HG02943 (cell line): ENCODE measurements around the gene PSME3.
A peak's percentile ranks its signal among the peaks of the same experiment; 100 is the strongest.

Experiments used
- ATAC-seq: cut with Tn5 transposase; IDR thresholded peaks from one replicate; pipeline ENCODE4 v1.9.1; 2021; ENCODE audit warnings: mild to moderate bottlenecking, low read depth, moderate library complexity; ENCODE audit not compliant: unreplicated experiment

PSME3 gene

DNA sequence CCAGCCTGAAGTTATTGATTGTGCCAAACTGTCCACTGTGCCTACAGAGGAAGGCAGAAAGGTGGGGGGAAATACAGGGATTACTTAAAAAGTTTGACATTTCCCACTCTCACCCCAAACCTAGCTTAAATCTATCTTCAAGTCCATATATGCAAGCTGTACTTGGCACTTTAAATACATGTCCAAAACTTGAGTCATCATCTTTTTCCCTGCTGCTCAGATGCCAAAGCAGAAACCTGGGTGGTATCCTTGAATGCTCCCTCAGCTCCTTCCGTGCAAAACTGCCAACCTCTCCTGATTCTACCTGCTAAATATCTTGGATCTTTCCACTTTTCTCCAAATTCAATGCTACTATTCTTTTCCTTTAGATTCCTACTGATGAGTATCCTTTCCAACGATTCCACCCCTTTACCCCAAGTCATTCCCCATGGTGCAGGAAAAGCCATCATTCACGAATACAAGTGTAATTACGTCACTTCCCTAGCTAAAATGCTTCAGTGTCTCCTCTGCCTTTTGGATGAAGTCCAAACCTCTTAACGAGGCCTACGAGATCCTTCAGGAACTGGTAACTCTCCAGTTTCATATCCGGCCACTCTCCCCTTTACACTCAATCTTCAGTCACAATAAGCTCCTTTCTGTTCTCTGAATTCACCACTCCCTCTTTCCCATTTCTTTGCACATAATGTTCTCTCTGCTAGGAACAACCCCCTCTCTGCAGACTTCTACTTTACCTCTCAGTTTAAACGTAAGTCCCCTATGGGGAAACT is 18.4 kb upstream of the PSME3 start:
- no peak for ATAC-seq

DNA sequence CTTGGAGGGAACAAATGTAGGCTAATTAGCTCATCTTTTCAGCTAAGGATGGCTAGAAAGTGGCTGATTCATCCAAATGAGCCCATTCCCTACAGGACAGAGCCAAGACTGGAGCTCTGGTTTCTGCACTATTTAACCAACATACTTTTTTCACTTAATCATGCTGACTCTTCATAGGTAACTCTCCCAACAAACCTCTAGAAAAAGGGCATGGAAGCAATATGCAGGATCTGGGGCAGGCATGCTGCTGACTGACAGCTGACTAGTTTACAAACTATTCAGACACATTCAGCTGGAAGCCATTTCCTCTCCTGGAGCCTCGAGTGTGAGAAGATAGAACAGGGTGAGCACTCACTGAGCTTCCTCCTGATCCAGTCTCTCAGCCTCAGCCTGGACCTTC is 15.3 kb upstream of the PSME3 start:
- ATAC-seq = no peak

DNA sequence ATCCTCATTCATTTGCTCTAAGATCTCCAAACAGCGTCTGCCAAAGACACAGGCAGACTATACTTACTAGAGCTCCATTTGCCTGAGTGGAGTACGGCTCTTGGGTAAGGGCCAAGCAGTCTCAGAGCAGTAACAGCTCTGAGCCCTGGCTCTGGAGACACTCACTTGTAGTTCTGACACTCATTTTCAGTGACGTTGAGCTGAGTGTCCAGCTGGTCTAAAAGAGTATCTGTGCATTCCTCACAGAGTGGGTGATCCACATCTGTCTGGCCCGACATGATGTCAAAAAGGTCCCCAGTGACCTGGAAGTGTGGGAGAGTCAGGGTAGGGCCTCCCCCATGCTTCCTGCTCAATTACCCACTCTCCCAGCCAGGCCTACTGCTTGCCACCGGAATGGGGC is 14.8 kb upstream of the PSME3 start:
- ATAC-seq = no peak

DNA sequence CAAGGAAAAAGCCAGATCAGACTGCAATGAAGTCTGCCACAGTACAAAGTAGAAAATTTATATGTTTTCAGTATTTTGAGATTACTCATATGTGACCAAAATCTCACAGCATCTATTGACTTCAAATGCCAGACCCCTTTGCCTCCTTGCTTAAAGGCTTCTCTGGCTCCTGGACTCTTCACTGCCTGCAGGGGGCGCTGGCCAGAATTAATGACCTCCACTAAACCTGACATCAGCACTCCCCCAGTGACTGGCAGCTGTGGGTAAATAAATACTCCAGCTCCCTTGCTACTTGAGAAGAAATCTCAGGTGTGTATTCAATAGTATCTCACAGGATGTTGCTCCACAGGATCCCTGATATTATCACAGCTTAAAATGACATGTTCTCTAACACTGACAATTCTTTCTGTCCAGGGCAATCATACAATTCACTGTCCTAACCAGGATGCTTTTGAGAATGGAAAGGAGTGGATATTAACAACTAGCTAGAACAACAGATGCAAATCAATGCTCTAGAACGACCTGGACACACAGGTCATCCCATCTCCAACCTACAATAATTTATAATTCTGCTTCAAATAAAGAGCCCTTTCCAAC is 13.2 kb upstream of the PSME3 start:
- ATAC-seq = no peak

DNA sequence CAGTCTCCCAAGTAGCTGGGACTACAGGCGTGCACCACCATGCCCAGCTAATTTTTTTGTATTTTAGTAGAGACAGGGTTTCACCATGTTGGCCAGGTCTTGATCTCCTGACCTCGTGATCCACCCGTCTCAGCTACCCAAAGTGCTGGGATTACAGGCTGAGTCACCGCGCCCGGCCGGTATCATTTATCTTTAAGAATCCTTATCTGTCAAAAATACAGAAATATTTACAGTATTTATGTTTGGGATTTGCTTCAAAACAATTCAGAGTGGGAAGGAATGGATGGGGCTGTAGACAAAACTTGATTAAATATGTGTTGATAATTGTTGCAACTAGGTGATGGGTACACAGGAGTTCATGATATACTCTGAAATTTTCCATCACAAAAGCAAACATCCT is 12.0 kb upstream of the PSME3 start:
- ATAC-seq = no peak

DNA sequence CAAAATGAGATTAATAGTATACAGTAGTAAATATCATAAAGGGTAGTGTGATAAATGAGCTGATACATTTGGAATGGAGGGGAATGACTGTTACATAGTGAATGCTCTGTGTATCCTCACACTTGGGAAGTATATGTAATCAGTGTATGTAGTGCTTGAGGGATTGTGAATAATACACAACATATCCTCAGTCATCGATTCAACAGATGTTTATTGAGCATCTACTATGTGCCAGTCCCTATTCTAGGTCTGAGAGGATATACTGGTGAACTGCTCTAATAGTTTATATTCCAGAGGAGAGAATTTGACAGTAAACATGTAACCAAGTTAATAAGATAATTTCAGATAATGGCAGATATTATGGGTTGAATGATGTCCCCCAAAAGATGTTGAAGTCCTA is 5.7 kb upstream of the PSME3 start:
- ATAC-seq = no peak

DNA sequence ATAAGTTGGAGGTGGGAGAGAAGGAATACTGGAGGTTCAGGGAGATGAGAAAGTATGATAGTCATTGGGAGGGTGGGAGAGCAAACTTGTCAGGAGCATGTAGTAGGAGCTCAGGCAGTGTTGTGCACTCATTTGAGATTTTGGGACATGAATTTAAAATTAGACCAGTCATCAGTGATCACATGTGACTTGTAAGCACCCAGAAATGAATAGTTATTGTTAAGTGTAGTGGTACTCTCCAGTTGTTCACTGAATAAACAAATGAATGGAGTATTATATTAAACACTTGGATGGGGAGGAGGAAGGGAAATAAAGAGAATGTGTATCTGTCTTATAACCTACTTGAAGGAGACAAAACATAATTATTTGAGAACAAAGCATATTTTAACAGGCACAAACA is 2.2 kb upstream of the PSME3 start:
- no peak for ATAC-seq

DNA sequence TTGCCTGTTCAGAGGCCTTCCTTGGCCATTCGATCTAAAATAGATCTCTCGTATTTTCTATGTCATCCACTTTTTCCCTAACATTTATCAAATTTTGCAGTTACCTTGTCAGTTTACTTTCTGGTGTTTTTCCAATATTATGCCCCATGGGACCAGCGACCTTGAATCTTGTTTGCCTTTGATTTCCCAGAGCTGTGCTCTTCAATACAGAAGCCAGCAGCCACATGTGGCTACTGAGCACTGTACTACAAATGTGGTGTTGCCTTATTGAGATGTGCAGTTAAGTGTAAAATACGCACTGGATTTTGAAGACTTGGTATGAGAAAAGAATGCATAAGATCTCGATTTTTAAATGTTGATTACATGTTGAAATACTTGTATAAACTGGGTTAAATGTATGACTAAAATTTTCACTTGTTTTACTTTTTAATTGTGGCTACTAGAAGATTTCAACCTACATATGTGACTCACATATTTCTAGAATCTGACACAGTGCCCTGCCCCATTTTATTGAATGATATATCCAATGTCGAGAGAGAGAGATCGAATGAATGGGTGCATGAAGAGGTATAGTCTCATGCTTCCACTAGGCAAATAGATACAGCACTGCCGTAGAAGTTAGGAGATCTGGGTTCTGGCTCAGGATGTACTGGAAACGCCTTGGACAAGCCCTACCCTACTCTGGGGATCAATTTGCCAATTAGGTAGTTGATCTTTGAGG is 824 bp upstream of the PSME3 start:
- ATAC-seq = no peak

DNA sequence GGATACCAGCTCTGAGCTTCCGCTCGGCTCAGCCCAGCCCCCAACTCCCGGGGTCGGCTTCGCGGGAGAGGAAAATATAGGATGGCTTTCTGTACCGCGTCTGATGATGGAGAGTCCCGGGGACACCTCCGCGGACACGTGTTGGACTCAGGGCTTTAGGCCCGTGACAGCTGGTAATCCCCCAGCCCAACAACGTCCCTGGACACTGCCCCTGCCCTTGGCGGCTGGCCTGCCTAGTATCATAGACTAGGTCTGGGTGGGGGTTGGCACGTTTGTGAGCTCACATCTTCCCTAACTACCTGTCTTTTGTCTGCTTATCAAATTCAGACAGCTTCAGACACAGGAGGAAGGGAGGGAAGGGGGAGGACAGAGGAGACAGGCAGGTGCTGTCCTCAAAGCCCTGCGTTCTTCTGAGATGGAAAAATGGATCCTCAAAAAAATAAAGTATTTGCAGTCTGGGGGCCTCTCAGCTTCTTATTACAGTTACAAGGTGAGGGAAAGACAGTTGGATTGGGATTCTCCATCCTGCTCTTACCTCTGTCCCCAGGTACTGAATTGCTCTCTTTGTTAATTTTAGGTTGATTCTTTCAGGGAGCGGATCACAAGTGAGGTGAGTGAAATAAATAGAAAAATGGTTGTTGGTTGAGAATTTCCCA is 698 bp downstream of the PSME3 start:
- ATAC-seq = peak; percentile 19

DNA sequence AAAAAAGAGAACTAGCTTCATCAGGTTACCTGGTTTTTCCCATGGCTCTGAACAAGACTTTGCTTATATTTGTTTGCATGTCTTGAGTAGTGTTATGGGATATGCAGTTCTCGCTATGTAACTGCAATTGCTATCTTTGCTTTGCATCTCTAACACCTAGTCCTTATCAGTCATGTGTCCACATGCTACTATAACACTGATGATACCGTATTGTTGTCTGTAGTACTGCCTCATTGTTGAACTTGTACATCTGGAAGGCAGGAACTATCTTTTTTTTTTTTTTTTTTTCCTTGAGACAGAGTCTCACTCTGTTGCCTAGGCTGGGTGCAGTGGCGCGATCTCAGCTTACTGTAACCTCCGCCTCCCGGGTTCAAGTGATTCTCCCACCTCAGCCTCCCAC is 2.5 kb downstream of the PSME3 start:
- no peak for ATAC-seq

DNA sequence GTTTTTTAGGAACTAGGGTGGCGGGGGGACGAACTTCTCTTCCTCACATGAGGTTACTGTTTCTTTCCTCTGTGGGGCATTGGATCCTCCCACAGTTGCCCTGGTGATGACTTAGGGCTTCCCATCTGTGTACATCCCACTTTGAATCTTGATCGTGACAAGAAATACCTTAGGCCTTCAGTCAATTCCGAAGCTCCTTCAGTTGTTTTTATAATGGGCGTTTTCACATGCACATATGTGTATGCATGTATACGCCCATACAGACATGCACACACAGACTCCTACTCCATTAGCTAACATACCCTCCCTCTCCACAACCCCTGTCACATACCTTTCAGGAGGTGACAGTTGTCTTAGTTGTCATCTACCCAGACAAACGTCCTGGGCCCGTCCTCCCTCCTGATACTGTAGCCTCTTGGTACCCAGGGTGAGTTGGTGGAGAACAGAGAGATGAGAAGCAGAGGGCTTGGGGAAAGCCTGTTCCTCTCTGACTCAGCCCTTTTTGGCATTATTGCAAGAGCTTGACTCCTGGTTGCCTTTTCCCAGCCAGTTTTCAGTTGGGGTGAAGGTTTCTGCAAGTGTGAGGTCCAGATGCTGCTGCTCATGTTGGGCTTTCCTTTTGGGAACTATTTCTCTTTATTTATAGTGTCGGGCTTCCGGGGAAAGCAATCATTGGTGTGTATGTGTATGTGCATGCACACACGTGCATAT is 8.9 kb downstream of the PSME3 start:
- ATAC-seq = no peak

DNA sequence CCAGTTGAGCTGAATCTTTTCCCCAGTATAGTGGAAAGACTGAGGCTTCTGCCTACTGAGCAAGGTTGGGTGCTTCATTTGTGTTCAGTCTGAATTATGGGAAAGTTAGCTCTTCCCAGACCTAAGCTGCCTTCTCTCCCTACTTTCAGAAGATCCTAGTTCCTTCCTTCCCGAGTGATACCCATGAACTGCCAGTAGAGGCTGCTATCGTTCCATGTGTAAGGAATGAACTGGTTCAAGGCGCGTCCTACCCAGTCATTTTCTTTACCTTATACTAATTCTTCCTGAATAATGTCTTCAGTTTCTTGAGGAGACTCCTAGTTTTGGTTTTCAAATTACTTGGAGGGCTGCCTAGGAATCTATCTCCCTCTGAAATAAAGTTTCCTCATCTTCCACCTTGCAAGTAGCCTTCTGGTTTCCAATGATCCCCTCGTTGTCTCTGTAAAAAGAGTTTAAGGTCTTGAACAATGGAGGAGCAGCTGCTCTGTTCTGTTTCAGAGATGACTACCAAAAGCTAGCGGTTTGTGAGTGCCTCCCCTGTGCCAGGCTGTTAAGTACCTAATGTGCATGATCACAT is 10.2 kb downstream of the PSME3 start:
- ATAC-seq = no peak

DNA sequence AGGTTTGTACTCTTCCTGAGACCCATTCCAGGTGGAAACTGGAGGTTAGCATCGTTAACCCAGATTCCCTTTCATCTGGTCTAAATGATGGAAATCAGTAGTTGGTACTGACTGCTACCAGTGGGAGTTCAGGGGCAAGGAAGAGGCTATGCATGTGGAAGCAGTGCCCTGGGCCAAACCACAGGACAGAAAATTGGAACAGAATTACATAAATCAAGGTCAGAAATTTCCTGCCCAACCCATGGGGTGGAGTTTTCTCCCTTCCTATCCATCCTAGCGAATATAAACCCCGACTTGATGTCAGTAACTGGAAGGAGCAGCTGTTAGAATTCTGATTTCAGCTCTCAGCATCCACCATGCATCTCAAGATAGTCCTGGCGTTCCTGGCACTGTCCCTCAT is 11.1 kb downstream of the PSME3 start, which contains the start of gene AOC2:
Gene AOC2, plus strand, starts transcription at position 310 of the 400 bp plus-strand sequence. Its CDS starts 47 bp downstream, at position 357.
- ATAC-seq = no peak

DNA sequence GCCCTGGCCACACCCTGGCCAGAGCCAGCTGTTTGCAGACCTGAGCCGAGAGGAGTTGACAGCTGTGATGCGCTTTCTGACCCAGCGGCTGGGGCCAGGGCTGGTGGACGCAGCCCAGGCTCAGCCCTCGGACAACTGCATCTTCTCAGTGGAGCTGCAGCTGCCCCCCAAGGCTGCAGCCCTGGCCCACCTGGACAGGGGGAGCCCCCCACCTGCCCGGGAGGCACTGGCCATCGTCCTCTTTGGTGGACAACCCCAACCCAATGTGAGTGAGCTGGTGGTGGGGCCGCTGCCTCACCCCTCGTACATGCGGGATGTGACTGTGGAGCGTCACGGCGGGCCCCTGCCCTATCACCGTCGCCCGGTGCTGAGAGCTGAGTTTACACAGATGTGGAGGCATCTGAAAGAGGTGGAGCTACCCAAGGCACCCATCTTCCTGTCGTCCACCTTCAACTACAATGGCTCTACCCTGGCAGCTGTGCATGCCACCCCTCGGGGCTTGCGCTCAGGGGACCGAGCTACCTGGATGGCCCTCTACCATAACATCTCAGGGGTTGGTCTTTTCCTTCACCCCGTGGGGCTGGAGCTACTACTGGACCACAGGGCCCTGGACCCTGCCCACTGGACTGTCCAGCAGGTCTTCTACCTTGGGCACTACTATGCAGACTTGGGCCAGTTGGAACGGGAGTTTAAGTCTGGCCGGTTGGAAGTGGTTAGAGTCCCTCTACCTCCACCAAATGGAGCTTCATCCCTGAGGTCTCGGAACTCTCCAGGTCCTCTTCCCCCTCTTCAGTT is 11.8 kb downstream of the PSME3 start:
- ATAC-seq = no peak

DNA sequence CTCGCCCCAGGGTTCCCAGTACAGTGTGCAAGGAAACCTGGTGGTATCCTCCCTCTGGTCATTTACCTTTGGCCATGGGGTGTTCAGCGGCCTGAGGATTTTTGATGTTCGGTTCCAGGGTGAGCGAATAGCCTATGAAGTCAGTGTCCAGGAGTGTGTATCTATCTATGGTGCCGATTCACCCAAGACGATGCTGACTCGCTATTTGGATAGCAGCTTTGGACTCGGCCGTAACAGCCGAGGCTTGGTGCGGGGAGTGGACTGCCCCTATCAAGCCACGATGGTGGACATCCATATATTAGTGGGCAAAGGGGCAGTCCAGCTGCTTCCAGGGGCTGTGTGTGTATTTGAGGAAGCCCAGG is 12.3 kb downstream of the PSME3 start:
- no peak for ATAC-seq

DNA sequence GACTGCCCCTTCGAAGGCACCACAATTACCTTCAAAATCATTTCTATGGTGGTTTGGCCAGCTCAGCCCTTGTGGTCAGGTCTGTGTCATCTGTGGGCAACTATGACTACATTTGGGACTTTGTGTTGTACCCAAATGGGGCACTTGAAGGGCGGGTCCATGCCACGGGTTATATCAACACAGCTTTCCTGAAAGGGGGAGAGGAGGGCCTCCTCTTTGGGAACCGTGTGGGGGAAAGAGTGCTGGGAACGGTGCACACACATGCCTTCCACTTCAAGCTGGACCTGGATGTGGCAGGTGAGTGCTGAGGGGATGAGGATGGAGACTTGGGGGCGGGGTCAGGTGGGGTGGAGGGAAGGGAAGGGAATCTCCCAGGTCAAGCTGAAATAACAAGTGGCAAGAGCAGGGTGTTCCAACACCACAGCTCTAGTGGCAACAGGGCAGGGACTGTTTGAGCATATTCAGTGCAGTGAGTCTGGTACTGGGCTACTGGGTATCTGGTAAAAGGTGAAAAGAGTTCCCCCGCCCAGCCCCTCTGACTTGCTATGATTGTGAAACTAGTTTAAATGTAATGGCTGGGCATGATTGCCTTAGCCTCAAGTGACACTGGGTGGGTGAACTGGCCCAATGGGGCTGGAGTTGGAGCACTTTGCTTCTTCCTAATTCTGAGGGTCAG is 12.9 kb downstream of the PSME3 start:
- ATAC-seq = no peak

DNA sequence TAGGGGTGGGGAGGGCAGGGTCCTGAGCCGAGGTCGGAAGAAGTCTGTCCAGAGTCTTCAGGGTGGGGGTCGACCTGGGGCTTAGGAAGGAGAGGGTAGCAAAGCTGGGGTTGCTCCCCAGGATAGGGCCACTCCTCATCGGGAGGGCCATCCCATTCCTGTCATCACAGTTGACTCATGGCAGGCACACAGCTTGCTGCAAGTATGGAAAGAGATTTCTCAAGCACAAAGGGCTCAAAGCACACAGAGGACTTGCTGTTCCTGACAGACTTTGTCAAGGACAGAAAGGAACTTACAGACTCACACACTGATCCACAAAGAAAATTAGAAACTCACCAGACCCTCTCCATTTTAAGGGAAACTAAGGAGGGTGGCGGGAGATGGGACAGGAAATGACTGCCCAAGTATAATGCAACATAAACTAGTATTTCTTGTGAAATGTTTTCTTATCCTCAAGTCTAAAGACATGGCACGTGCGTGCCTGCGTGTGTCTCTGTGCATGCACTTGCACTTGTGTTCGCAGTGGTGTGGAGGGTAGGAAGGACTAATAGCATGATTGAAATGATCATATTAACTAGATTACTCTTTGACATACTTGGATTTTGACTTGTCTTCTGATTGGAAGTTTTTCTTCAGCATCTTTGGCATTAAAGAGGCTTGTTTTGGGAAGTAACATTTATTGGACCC is 13.5 kb downstream of the PSME3 start:
- no peak for ATAC-seq

DNA sequence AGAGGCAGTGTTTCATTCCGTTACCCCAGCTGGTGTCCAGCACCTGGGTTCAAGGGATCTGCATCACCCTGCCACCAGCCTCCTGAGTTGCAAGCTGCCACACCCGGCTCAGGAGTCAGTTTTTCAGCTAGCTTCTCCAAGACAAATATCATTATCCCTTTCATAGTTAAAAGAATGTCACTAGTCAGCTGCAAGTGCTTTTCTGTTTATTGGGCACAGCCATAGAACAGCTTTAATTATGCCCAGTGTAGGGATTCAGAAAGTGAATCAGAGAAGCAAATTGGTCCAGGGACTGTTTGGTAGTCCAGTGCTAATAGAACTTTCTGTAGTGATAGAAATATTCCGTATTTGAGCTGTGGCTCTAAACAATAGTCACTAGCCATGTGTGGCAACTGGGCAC is 14.9 kb downstream of the PSME3 start:
- ATAC-seq = no peak
